OCI-LY3 (cell line): ENCODE results near the gene PPP1R9A.

Source experiments
- H2AFZ ChIP-seq: fragments of 200-600, 300-600 bp; shearing (Covaris generic); 2 replicates; pipeline ENCODE4 v1.6.0; 2014; ENCODE audit warnings: antibody characterized with exemption, low read depth, low read length
- H3K27ac ChIP-seq: fragments of 200-600, 300-600 bp; sonication (generic); 2 replicates; pipeline ENCODE4 v1.5.1; 2014; ENCODE audit warnings: mild to moderate bottlenecking, low read length, moderate library complexity, mixed read lengths
- H3K27me3 ChIP-seq: fragments of 200-600, 300-600 bp; sonication (generic); 2 replicates; pipeline ENCODE4 v1.6.1; 2014; ENCODE audit warnings: low read depth, low read length, mixed read lengths
- H3K36me3 ChIP-seq: fragments of 200-600, 300-600 bp; sonication (generic); replicated peaks from 2 replicates; pipeline ENCODE3; 2014; ENCODE audit warnings: low read depth, low read length, mixed read lengths
- H3K4me1 ChIP-seq: fragments of 300-600, 200-600 bp; sonication (generic); 2 replicates; pipeline ENCODE4 v1.6.1; 2014; ENCODE audit warnings: low read length, mixed read lengths
- H3K4me2 ChIP-seq: fragments of 200-600, 300-600 bp; sonication (generic); 2 replicates; pipeline ENCODE4 v1.6.1; 2014; ENCODE audit warnings: low read length, mixed read lengths
- H3K4me3 ChIP-seq: fragments of 300-600, 200-600 bp; sonication (generic); 2 replicates; pipeline ENCODE4 v1.5.1; 2014; ENCODE audit warnings: antibody characterized with exemption, mild to moderate bottlenecking, low read length, moderate library complexity
- H3K79me2 ChIP-seq: fragments of 300-600, 200-600 bp; shearing (Covaris generic); 2 replicates; pipeline ENCODE4 v1.6.1; 2014; ENCODE audit warnings: mild to moderate bottlenecking, low read length, mixed read lengths
- H3K9ac ChIP-seq: fragments of 300-600, 200-600 bp; shearing (Covaris generic); 2 replicates; pipeline ENCODE4 v1.6.0; 2014; ENCODE audit warnings: mild to moderate bottlenecking, low read length, moderate library complexity
- H3K9me3 ChIP-seq: fragments of 200-600, 300-600 bp; shearing (Covaris generic); 2 replicates; pipeline ENCODE4 v1.6.1; 2014; ENCODE audit warnings: low read length, mixed read lengths; ENCODE audit not compliant: insufficient read depth
- H4K20me1 ChIP-seq: fragments of 200-600, 300-600 bp; sonication (generic); 2 replicates; pipeline ENCODE4 v1.6.1; 2016; ENCODE audit warnings: low read length, mixed read lengths; ENCODE audit not compliant: insufficient read depth
- CTCF ChIP-seq: fragments of 200-600, 300-600 bp; sonication (generic); IDR thresholded peaks from 2 replicates; pipeline ENCODE4 v1.5.1; 2014; ENCODE audit warnings: antibody characterized with exemption, low read length, low read depth
- EZH2phosphoT487 ChIP-seq: fragments of 200-600 bp; shearing (Covaris generic); IDR thresholded peaks from 2 replicates; pipeline ENCODE4 v1.6.1; 2018; ENCODE audit warnings: antibody characterized with exemption, mixed run types, low read depth

The PPP1R9A gene

GRCh38 chr7:94949532-94949931 is 42.1 kb downstream of the PPP1R9A start:
- H3K36me3 ChIP-seq = no peaks in the 10 kb centered on the region
- H3K9me3 ChIP-seq = no peaks in the 10 kb centered on the region
- H2AFZ ChIP-seq = no peak overlapping the region
- no peaks in the 10 kb centered on the region for H3K4me1 ChIP-seq
- no peaks in the 10 kb centered on the region for H3K79me2 ChIP-seq
- no peaks in the 10 kb centered on the region for H4K20me1 ChIP-seq
- H3K27me3 ChIP-seq = no peaks in the 10 kb centered on the region
- no peak overlapping the region for H3K27ac ChIP-seq
- H3K4me2 ChIP-seq = no peak overlapping the region
- TF ChIP-seq CTCF = no peak
- no peak for TF ChIP-seq EZH2phosphoT487
- H3K4me3 ChIP-seq = no peak overlapping the region
- no peak overlapping the region for H3K9ac ChIP-seq

- Histone ChIP-seq H3K4me3 (no peak overlapping the region), H3K4me2 (no peak overlapping the region), H3K27me3 (no peaks in the 10 kb centered on the region), H3K9ac (no peak overlapping the region), H3K9me3 (no peaks in the 10 kb centered on the region), H2AFZ (no peak overlapping the region), H4K20me1 (no peaks in the 10 kb centered on the region), H3K4me1 (no peaks in the 10 kb centered on the region), H3K79me2 (no peaks in the 10 kb centered on the region), H3K27ac (no peak overlapping the region), H3K36me3 (no peaks in the 10 kb centered on the region)
- TF ChIP-seq EZH2phosphoT487 = no peak
- no peak for TF ChIP-seq CTCF
These were observed 48.4 kb downstream of the PPP1R9A start for GRCh38 chr7:94955807-94956206.

- TF ChIP-seq EZH2phosphoT487 (no peak), CTCF (no peak)
- H3K4me3 ChIP-seq = no peak overlapping the region
- no peaks in the 10 kb centered on the region for H4K20me1 ChIP-seq
- H3K4me2 ChIP-seq = no peak overlapping the region
- no peaks in the 10 kb centered on the region for H3K36me3 ChIP-seq
- H2AFZ ChIP-seq = no peak overlapping the region
- no peaks in the 10 kb centered on the region for H3K4me1 ChIP-seq
- H3K27ac ChIP-seq = no peak overlapping the region
- no peaks in the 10 kb centered on the region for H3K79me2 ChIP-seq
- H3K9ac ChIP-seq = no peak overlapping the region
- H3K9me3 ChIP-seq = no peaks in the 10 kb centered on the region
- no peaks in the 10 kb centered on the region for H3K27me3 ChIP-seq
These were observed 49.7 kb downstream of the PPP1R9A start for GRCh38 chr7:94957061-94957460.

- no peak overlapping the region for H3K9ac ChIP-seq
- H3K4me1 ChIP-seq = no peaks in the 10 kb centered on the region
- H2AFZ ChIP-seq = no peak overlapping the region
- H3K9me3 ChIP-seq = no peaks in the 10 kb centered on the region
- H3K79me2 ChIP-seq = no peaks in the 10 kb centered on the region
- no peaks in the 10 kb centered on the region for H3K27me3 ChIP-seq
- H3K27ac ChIP-seq = no peak overlapping the region
- H4K20me1 ChIP-seq = no peaks in the 10 kb centered on the region
- no peaks in the 10 kb centered on the region for H3K36me3 ChIP-seq
- no peak overlapping the region for H3K4me3 ChIP-seq
- no peak for TF ChIP-seq EZH2phosphoT487
- no peak overlapping the region for H3K4me2 ChIP-seq
These were observed 55.3 kb downstream of the PPP1R9A start for GRCh38 chr7:94962661-94963060.
